HepG2 (cell line): ENCODE results near the gene PFKFB4. TPM values are rescaled to one million over a fixed set of nuclear protein-coding genes. Genes with fewer than 3 reads are reported as not detected.

Experiments used
- ATAC-seq: fragments of 200-7000 bp; cut with Tn5 transposase; 3 replicates; pipeline ENCODE4 v1.9.1; 2020; ENCODE audit warnings: mild to moderate bottlenecking, moderate library complexity
- BruUV-seq: library from RNA; stranded (reverse); fragments of 400-500 nt; replicated peaks from 2 replicates; lab custom pipeline; 2021; lab: Mats Ljungman, UMichigan
- CTCF ChIA-PET: fragments of 300-600 bp; formaldehyde crosslinking; extraction: SDS; loops from one replicate; lab custom pipeline; 2021; ENCODE audit warnings: low total read pairs, inconsistent platforms, low intra/inter-chr PET ratio; lab: Yijun Ruan, JAX
- POLR2A ChIA-PET: fragments of 350-600 bp; sonication (Branson Sonifier 250); formaldehyde crosslinking; loops from one replicate; lab custom pipeline; 2020; ENCODE audit warnings: antibody characterized with exemption, inconsistent platforms; lab: Yijun Ruan, JAX
- DNase-seq: peaks from one replicate; pipeline ENCODE4 v3.0.0-alpha.2; 2015; ENCODE audit warnings: low spot score
- FAIRE-seq: peaks from 3 replicates; lab custom pipeline; 2011; peaks lifted over from hg19 to GRCh38; lab: Jason Lieb, UNC
- H2AFZ ChIP-seq: one replicate; pipeline ENCODE4 v1.6.1; 2011; ENCODE audit warnings: low read length, inconsistent platforms
- H3K27ac ChIP-seq: fragments of 300-600 bp; 3 replicates; pipeline ENCODE4 v1.8.0; 2011; ENCODE audit warnings: mixed run types, mild to moderate bottlenecking, mixed read lengths, low read length, inconsistent platforms; ENCODE audit not compliant: insufficient read depth; ENCODE audit errors: extremely low read length
- H3K27me3 ChIP-seq, 2 experiments: fragments of 200-600 bp in 1 of 2; 2 replicates in 1 of 2; 3 replicates in 1 of 2; pipeline versions ENCODE4 v1.6.0 to v1.8.0; 2011; ENCODE audit warnings: low read length in 2 of 2, mild to moderate bottlenecking in 2 of 2, moderate library complexity in 2 of 2, inconsistent platforms in 1 of 2; ENCODE audit not compliant: insufficient read depth in 2 of 2, control insufficient read depth in 1 of 2
- H3K36me3 ChIP-seq, 2 experiments: fragments of 200-600 bp in 1 of 2; replicated peaks in 1 of 2; 2 replicates in 1 of 2; 3 replicates in 1 of 2; pipeline versions ENCODE4 v1.5.1 to v1.8.0; 2011; ENCODE audit warnings: low read length in 2 of 2, inconsistent platforms in 1 of 2; ENCODE audit not compliant: insufficient read depth in 2 of 2, control insufficient read depth in 1 of 2
- H3K4me1 ChIP-seq: 2 replicates; pipeline ENCODE4 v1.5.1; 2012; ENCODE audit warnings: low read length, inconsistent platforms; ENCODE audit not compliant: insufficient read depth
- H3K4me2 ChIP-seq: 2 replicates; pipeline ENCODE4 v1.6.0; 2011; ENCODE audit warnings: low read depth, low read length, inconsistent platforms
- H3K4me3 ChIP-seq, 3 experiments: fragments of 200-600 bp in 1 of 3; sonication (generic), shearing (Covaris generic) in 1 of 3; replicated peaks in 1 of 3; 2 replicates each; pipeline ENCODE4 v1.5.1; 2011 to 2016; ENCODE audit warnings: low read length in 3 of 3, inconsistent platforms in 2 of 3, low read depth in 2 of 3, mild to moderate bottlenecking in 2 of 3, control low read depth in 1 of 3, mixed read lengths in 1 of 3; ENCODE audit not compliant: insufficient read depth in 1 of 3
- H3K79me2 ChIP-seq: one replicate; pipeline ENCODE4 v1.6.1; 2011; ENCODE audit warnings: low read length, inconsistent platforms; ENCODE audit not compliant: insufficient read depth
- H3K9ac ChIP-seq: 2 replicates; pipeline ENCODE4 v1.6.0; 2011; ENCODE audit warnings: mild to moderate bottlenecking, low read depth, low read length, inconsistent platforms; ENCODE audit not compliant: insufficient read depth
- H3K9me3 ChIP-seq: 2 replicates; pipeline ENCODE4 v1.5.1; 2012; ENCODE audit warnings: mild to moderate bottlenecking, low read length
- H4K20me1 ChIP-seq: 2 replicates; pipeline ENCODE4 v1.6.0; 2011; ENCODE audit warnings: inconsistent platforms, mild to moderate bottlenecking, low read length, moderate library complexity; ENCODE audit not compliant: insufficient read depth
- ARID4A ChIP-seq: sonication (generic); formaldehyde crosslinking; IDR thresholded peaks from 2 replicates; pipeline ENCODE4 v1.5.0; 2020; ENCODE audit warnings: mild to moderate bottlenecking, missing genetic modification reagents, borderline replicate concordance
- ETV5 ChIP-seq: IDR thresholded peaks from 2 replicates; pipeline ENCODE4 v1.6.1; 2018; ENCODE audit warnings: missing biosample characterization, missing genetic modification reagents, inconsistent platforms, borderline replicate concordance
- KDM2A ChIP-seq: sonication (generic); formaldehyde crosslinking; IDR thresholded peaks from 2 replicates; pipeline ENCODE4 v1.4.0; 2020; ENCODE audit warnings: low read depth, missing genetic modification reagents, borderline replicate concordance
- PPARG ChIP-seq: conservative IDR thresholded peaks from 2 replicates; pipeline ENCODE4 v1.6.1; 2016; ENCODE audit warnings: missing biosample characterization, missing genetic modification reagents
- ZBTB10 ChIP-seq: sonication (generic); formaldehyde crosslinking; IDR thresholded peaks from 2 replicates; pipeline ENCODE4 v1.4.0; 2020; ENCODE audit warnings: missing genetic modification reagents, borderline replicate concordance
- ZBTB42 ChIP-seq: sonication (generic); formaldehyde crosslinking; IDR thresholded peaks from 2 replicates; pipeline ENCODE4 v1.5.0; 2020; ENCODE audit warnings: mild to moderate bottlenecking, missing genetic modification reagents
- ZFX ChIP-seq: sonication (generic); formaldehyde crosslinking; IDR thresholded peaks from 2 replicates; pipeline ENCODE4 v1.4.0; 2020; ENCODE audit warnings: mild to moderate bottlenecking, low read depth, missing genetic modification reagents, moderate library complexity
- ZNF281 ChIP-seq: sonication (generic); formaldehyde crosslinking; IDR thresholded peaks from 2 replicates; pipeline ENCODE4 v1.4.0; 2020; ENCODE audit warnings: missing genetic modification reagents, borderline replicate concordance
- WGBS: methylation state at CpG from one replicate; pipeline ENCODE4 v1.1.6; 2017; ENCODE audit warnings: low lambda C conversion rate; 5-methylcytosine and 5-hydroxymethylcytosine counted together
- in situ Hi-C: cut with HindIII; loops from 2 replicates; pipeline ENCODE4 v1.10.0; 2017; ENCODE audit warnings: low pct_unique_long_range_greater_than_20kb; ENCODE audit not compliant: extremely low pct_ligation_motif_present
- intact Hi-C: fragments of 100-400 bp; cut with micrococcal nuclease; formaldehyde crosslinking; loops from one replicate; pipeline ENCODE4 v1.10.0; 2022; ENCODE audit not compliant: unreplicated experiment
- polyA plus RNA-seq, 8 experiments: library from polyadenylated mRNA; depleted of rRNA in 3 of 8; stranded (reverse) in 7 of 8; unstranded in 1 of 8; fragments of >200 nt; fragmentation: Illumina TruSeq in 4 of 8; extraction: Trizol in 4 of 8; gene quantifications; 2 replicates each; pipeline versions ENCODE4 v1.2.1 to v1.2.3, GENCODE V29; 2011 to 2016; ENCODE audit warnings: low read depth in 4 of 8, missing spikeins in 1 of 8, mixed read lengths in 1 of 8; ENCODE audit not compliant: insufficient read depth in 1 of 8
- total RNA-seq, 5 experiments: library from RNA; depleted of rRNA; stranded (reverse); fragments of >200 nt; fragmentation: Illumina TruSeq; extraction: Trizol; gene quantifications; 2 replicates each; pipeline ENCODE4 v1.2.3, GENCODE V29; 2016; ENCODE audit warnings: low read depth in 1 of 5
- TF ChIP-seq, protein P1 (sequence below): sonication (generic); formaldehyde crosslinking; IDR thresholded peaks from 2 replicates; pipeline ENCODE4 v1.4.0; 2020; ENCODE audit warnings: missing genetic modification reagents

PFKFB4 gene
- total and polyA plus RNA-seq, 2 of the 13 experiments (the other 11 are each of a cell fraction or from before 2014, with no cell fraction given) = 7.1 to 103 TPM

DNA sequence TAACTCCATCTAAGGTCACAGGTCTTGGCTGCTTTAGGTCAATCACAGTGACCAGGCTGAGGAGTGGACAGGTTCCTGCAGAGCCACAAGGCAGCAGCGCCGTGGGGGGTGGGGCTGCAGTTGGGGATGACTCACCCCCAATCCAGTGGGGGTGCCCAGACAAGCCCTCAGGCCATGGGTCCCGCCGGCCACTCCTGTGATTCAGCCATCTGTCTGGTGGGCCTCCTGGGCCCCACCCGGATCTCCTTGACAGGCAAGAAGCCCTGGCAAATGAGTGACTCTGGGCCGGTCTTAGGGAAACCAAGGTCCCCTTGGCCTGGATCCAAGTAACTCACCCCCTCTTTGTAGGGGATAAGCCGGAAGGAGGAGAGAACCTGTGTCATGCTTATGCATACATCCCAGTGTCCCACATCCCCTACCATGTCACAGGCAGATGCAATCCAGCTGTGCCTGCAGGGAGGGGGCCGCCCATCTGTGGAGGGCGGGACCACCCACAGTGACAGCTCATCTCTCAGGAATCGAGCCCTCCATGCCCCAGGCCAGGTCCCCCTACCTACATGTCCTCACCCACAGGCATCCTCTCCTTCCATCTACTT is 39.0 kb upstream of the PFKFB4 start:
- Histone ChIP-seq H3K27ac (no peak overlapping the region), H3K9ac (no peak overlapping the region), H3K9me3 (no peaks in the 10 kb centered on the region), H3K36me3 (peaks cover 16 to 30% of the 10 kb centered on the region in 2 experiments; a peak in 4 of 5 replicates), H3K4me3 (no peak overlapping the region), H3K27me3 (no peaks in the 10 kb centered on the region), H3K79me2 (no peaks in the 10 kb centered on the region), H2AFZ (no peak overlapping the region), H3K4me1 (peaks cover 35% of the 10 kb centered on the region), H3K4me2 (peak overlapping the region; percentile 36; the same call in 1 of the 2 replicates), H4K20me1 (0 out of 2 replicates have a peak, but pooled peaks cover 8% of the 10 kb centered on the region)
- WGBS = 26% methylated on average over 5 of the region's 10 CpGs
- CTCF ChIA-PET = no interaction called here
- peak; percentile 32 for DNase-seq
- no peak for FAIRE-seq
- peak; percentile 14 for ATAC-seq
- POLR2A ChIA-PET = interaction anchor here (1.3 kb wide), 1 partner anchor 40 kb away, joined by 4 read pairs; the partner anchor contains the start of gene SLC26A6
- intact Hi-C loops (no loop called here), in situ Hi-C loops (no loop called here)
- BruUV-seq = no TSS peak
- TF ChIP-seq PPARG (no peak), ZBTB10 (CRISPR knock-in tag) (peak; percentile 72; the same call in 1 of the 2 replicates), ZBTB42 (CRISPR knock-in tag) (0 out of 2 replicates have a peak, but pooled peaks have one; percentile 59), ZFX (CRISPR knock-in tag) (0 out of 2 replicates have a peak, but pooled peaks have one; percentile 9), ZNF281 (CRISPR knock-in tag) (peak; percentile 39; the same call in 1 of the 2 replicates), ETV5 (CRISPR knock-in tag) (peak; percentile 16; the same call in 1 of the 2 replicates), KDM2A (peak; percentile 57), ARID4A (CRISPR knock-in tag) (peak; percentile 35; the same call in 1 of the 2 replicates)
- TF ChIP-seq, protein P1, sequence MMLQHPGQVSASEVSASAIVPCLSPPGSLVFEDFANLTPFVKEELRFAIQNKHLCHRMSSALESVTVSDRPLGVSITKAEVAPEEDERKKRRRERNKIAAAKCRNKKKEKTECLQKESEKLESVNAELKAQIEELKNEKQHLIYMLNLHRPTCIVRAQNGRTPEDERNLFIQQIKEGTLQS (CRISPR knock-in tag) = peak; percentile 59
